H1 (cell line): ENCODE data around the gene SLC2A4. TPM values are rescaled to one million over a fixed set of nuclear protein-coding genes. Genes with fewer than 3 reads are reported as not detected.

Experiments used
- CHD7 ChIP-seq: fragments of 300-600 bp; sonication (generic); IDR thresholded peaks from 2 replicates; pipeline ENCODE4 v1.7.1; 2012; ENCODE audit warnings: low read length, moderate library complexity, mild to moderate bottlenecking, inconsistent platforms; ENCODE audit not compliant: insufficient replicate concordance
- KDM4A ChIP-seq: IDR thresholded peaks from one replicate; pipeline ENCODE4 v1.7.1; 2012; ENCODE audit warnings: low read depth, mild to moderate bottlenecking, moderate library complexity, low read length, inconsistent platforms; ENCODE audit not compliant: severe bottlenecking
- polyA plus RNA-seq, 7 experiments: library from polyadenylated mRNA; depleted of rRNA in 3 of 7; stranded (reverse) in 5 of 7; unstranded in 2 of 7; fragments of >200 nt in 5 of 7; fragments of 200-250 nt in 2 of 7; gene quantifications; 1 replicate in 5 of 7; 2 replicates in 1 of 7; 4 replicates in 1 of 7; pipeline versions ENCODE4 v1.2.1 to v1.2.3, GENCODE V29; 2011 to 2013; ENCODE audit warnings: missing spikeins in 2 of 7, mixed read lengths in 2 of 7
- total RNA-seq: library from RNA; stranded (reverse); fragmentation: NEBNext Ultra II Directional; extraction: Animal tissue kit (Norgen Biotek cat#: 25700); gene quantifications from 2 replicates; pipeline ENCODE4 v1.2.1, GENCODE V29; 2021

The SLC2A4 gene
- total and polyA plus RNA-seq, 2 of the 8 experiments (the other 6 are each of a cell fraction or from before 2014, with no cell fraction given), result 5.7 to 6.9 TPM

GRCh38 chr17:7304179-7304578 is 22.7 kb downstream of the SLC2A4 start (continued):
- TF ChIP-seq CHD7 (no peak), KDM4A (no peak)
